DMS79 (cell line): ENCODE data around the gene DRD3.

Experiments
- DNase-seq: peaks from one replicate; lab custom pipeline; 2025; lab: John Stamatoyannopoulos, UW

Gene DRD3

DNA sequence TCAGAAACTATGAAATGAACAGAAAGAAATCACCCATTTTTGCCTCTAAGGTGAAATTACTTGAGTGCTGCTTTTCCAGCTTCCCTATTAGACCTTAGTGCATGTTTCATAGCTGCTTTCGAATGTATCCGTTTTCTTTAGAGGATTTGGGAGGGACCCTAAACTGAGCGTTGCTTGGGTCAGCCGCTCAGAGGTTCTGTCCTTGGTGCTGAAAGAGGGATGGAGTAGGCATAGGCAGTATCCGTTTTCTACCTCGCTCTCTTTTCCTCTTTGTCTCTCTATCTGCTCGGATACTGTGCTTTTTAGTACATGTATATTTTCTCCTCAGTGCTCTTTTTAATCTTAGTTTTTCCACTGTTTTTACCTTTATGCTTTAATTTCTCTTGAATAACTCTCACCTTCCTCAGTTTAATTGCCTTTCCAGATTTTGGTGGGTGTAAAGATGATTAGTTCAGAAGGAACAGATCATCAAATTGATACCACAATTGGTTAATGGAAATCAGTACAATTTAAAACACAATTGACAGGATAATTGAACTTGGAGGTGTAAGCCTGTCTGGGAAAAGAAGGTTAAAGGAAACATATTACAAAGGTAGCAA, at the start of gene DRD3:
DRD3 (minus strand) TSS at position 283 of the 599 bp plus-strand sequence. CDS start 7,060 bp downstream, outside the sequence.
- no peak for DNase-seq

DNA sequence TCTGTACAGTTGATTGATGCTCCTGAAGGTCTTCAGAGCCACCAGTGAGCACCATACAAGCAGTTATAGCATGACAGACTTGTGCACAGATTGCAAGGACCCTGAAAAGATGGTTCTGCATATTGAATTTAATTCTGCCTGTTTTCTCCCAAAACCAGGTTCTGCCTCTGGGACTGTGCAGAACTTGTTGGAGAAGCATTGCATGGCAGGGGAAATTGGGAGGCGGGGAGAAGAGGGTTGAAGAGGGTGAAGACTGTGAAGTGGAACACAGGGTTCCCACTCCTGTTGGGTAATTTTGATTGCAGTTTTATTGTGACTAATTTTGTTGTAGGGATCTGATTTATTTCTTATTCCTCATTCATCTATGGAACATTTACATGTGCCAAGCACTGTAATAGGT, 48.2 kb upstream of the DRD3 start:
- no peak for DNase-seq

GRCh38 chr3:114226313-114226712, 47.5 kb upstream of the DRD3 start:
- DNase-seq, result no peak

- DNase-seq, result no peak
Measured at GRCh38 chr3:114223143-114223542, 44.3 kb upstream of the DRD3 start.

DNA sequence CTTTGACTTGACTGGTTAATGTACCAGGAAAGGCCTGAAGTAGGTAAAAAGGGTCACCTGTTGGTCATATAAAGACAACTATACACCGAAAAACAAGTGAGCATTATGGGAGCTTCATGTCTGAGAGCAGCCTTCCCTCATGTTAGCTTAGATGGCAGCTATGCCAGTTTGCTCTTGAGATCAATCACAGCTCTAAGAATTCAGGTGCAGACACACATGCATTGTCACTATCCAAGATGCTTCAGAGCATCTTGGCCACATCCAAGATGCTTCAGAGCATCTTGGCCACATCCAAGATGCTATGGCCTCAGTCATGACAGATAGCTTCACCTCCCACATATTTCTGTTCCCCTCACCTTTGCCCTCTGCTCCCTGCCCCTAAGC, 43.0 kb upstream of the DRD3 start:
- DNase-seq, result no peak

DNA sequence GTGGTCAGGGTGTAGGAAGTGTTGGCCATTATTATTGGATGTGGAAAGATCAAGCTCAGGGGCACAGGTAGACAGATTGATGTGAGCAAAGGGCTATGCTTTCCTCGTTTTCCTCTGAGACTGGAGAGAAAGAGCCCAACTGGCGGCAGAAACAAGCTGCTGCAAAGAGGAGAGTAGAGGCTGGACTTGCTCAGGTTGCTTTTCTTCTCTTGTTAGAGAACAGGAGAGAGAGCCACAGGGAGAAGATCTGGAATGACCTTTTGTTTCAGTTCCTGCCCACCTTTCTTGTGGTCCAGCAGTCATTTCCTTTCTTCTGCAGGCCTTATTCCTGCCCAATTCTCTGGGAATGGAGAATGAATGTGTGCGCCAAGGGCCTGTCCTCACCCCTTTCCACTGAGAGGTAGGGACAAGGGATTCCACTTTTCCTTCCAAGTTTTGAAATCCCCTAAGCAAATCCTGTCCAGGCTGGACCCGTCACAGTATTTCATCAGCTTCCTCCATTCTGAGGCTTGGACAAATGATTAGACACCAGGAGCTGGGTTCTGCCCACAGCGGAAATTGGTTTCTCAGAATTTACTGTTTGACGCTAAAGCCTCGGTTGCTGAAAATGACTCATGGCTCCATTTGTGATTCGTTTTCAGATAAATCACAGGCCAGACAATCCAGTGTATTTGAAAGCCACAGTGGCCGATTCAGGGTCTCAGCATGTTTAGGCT, 42.5 kb upstream of the DRD3 start:
- DNase-seq, result no peak

- no peak for DNase-seq
Measured at GRCh38 chr3:114219741-114220140, 40.9 kb upstream of the DRD3 start.

DNA sequence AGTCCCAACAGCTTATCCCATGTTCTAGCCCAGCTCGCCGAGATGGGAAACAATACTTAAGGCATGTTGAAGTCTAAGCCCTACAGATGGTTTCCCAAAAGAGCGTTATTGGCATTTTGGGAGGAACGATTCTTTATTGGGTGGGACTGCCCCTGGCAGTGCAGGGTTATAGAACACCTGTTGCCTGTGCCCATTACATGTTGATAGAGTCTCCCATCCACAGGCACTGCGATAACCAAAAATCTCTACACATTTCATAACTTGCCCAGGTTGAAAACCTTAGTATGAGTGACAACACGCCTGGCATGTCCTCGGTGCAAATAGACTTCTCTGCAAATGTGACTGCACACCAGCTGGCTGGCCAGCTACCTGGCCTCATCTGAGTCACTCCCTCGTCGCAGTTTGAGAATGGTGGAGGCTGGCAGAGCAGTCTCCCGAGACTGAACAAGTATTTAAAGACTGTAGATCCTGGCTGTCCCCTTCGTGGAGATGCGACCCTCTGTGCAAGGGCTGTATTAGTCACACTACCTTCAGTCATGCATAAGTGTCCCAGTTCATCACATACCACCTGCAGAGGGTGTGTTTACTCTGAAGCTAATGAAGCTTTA, 39.8 kb upstream of the DRD3 start:
- DNase-seq, result no peak

DNA sequence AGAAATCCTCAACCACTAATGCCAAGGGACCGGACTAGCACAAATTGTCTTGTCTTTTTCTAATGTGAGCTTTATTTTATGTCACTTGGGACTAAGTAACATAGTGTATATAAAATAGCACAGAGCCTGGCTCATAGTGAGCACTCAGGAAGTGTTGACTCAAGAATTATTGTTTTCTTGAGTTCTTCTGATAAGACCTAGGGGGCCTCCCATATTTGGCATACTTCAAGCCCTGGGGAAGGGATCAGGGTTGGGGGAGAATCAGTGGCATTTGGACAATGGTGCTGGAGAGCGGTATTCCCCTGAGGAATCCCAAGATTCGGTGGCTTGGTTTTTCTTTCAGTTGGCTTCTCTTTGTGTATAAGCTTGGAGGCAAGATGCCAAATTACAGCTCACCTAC, 39.2 kb upstream of the DRD3 start:
- no peak for DNase-seq

DNA sequence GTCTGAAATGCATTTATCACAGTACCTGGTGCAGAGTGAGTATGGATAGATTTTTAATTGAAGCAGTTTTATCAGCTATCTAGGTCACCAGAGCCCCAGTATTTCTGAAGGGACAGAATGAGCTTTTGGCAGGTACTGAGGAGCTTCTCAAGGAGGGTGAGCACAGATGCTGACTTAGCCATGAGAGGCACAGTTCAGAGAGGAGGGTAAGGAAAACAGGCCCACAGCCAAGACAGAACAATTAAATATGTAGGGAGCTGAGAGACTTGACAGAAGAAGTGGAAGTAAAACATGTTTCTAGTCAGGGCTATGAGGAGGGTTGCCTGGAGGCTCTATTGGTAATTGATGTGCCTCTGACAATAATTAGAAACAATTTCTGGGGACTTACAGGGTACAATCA, 38.4 kb upstream of the DRD3 start:
- DNase-seq, result peak; percentile 70

- no peak for DNase-seq
Measured at GRCh38 chr3:114216186-114216970, 37.5 kb upstream of the DRD3 start.

- no peak for DNase-seq
Measured at GRCh38 chr3:114214542-114215341, 35.9 kb upstream of the DRD3 start.

GRCh38 chr3:114213627-114214541, 35.0 kb upstream of the DRD3 start:
- DNase-seq, result peak; percentile 58

GRCh38 chr3:114213292-114213626, 34.4 kb upstream of the DRD3 start:
- peak; percentile 14 for DNase-seq

DNA sequence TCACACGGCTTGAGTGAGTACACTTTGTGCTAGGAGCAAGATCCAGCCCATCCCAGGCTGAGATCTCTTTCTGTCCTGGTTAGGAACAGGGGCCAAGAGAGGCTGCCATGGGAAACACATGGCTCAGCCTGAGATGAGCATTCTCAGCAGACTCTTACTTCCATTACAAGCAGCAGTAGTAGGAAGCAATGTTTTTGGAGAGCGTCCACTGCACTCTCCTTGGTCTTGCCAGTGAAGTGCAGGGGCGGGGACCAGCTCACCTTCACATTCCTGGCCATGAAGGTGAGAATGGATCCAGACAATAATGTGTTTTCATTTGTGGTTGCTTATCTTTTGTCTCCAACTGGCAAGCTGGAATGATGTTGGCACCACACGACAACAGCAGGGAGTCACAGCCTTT, 33.8 kb upstream of the DRD3 start:
- no peak for DNase-seq

DNA sequence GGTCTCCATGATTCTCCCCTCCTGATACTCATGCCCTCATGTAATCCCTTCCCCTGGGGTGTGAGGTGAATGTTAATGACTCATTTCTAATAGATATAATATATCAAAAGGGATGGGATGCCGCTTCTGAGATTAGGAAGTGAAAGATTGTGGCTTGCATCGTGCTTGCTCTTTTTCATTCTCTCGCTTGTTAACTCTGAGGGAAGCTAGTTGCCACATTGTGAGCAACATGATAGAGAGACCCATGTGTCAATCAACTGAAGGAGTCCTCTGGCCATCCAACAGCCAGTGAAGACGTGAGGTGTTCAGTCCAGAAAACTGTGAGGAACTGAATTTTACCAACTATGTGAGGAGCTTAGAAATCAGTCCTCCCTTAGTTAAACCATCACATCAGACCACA, 28.9 kb upstream of the DRD3 start:
- DNase-seq, result no peak

GRCh38 chr3:114206342-114206741, 27.5 kb upstream of the DRD3 start:
- no peak for DNase-seq

DNA sequence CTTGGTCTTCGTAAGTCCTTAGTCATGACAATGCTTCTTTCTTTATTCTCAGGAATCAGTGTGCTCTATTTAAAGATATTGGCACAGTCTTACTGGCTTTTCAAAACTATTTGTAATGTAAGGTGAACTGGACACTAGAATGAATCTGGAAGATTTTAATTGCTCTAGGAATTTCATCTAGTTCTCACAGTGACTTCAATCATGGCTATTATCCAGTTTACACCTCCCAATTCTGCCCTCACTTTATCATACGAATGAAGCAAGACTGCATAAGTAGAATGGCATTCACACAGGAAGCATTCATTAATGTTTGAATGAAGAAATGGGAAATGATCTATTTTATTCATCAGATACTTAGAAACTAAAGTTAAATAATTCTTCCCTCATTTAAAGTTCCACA, 26.7 kb upstream of the DRD3 start:
- DNase-seq, result no peak

DNA sequence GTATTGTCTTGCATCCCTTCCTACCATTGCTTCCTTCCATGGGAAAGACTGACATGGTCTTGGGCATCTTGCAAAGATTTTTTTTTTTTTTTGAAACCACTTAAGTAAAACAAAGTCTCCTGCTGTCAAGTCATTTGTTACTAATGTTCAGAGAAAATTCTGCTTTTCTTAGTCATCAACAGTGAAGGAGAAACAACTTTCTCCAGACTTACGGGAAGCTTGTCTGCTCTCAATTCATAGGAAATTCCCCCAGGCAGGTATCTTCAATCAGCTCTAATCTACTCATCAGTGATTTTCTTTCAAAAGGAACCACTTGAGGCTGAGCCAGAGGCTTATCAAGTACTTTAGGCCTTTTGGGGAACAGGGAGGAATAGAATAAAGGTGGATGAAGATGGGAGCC, 15.9 kb upstream of the DRD3 start:
- no peak for DNase-seq

- no peak for DNase-seq
Measured at GRCh38 chr3:114192136-114192535, 13.3 kb upstream of the DRD3 start.

DNA sequence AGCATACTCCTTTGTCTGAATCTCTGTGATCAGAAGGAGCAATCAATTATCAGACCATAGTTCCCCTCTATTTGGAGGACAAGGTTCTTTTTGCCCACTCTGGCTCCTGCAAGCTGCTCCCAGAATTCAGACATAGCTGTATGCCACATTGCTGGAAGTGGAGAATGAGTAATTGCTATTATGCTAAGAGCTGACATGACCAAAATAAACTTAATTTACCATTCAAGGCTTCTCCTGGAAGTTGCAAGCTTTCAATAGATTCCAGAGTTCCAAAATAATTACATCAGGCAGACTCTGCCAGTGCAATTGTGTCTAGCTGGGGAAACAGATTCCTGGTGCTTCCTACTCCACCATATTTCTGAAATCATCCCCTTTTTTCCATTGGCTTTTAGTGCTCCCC, 7.6 kb upstream of the DRD3 start:
- no peak for DNase-seq
